ENCODE data around the gene MYBPC2. TPM values are rescaled to one million over a fixed set of nuclear protein-coding genes. Genes with fewer than 3 reads are reported as not detected.

MYBPC2 gene
- total RNA-seq, 4 donors from 2014 or later, result 0.29 TPM; not detected in 3

DNA sequence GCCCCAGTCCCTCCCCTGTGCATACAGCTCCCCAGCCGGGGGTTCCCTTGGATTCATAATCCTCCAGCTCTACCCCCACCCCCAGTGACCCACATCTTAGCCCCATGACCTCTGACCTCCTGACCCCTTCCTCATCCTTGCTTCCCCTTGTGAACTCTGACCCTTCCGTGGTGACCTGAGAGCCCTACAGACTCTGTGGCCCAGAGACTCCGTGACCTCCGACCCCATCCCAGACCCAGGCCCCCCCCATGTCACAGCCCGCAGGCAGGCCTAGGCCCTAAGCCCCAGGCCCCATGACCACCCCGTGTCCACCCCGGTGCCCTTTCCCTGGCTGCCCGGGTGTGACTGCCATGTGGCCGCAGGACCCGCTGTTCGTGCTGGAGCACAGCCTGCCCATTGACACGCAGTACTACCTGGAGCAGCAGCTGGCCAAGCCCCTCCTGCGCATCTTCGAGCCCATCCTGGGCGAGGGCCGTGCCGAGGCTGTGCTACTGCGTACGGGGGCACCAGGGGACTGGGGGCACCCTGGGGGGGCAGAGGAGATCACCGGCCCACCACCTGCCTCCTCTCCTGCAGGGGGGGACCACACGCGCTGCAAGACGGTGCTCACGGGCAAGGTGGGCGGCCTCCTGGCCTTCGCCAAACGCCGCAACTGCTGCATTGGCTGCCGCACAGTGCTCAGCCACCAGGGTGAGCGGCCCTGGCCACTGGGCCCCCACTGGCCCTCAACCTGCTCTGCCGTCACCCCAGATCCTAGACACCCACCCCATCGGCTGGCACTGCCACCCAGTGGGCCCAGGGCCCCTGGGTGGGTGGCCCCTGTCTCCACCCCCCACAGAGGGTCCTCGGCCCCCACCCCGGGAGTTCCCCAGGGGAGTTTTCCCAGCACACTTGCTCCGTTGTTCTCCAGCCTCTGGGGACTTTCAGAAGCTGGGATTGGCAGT, 16.4 kb upstream of the MYBPC2 start:
- H3K4me1 ChIP-seq, result peaks cover 11% of the 10 kb centered on the region
- no peak overlapping the region for H3K4me3 ChIP-seq
- TF ChIP-seq POLR2AphosphoS5 (IDR thresholded peaks at IDR 0.05), result no peak
- TF ChIP-seq POLR2A (IDR thresholded peaks at IDR 0.05), result no peak
- TF ChIP-seq EP300 (IDR thresholded peaks at IDR 0.05), result no peak
- TF ChIP-seq, protein P1, sequence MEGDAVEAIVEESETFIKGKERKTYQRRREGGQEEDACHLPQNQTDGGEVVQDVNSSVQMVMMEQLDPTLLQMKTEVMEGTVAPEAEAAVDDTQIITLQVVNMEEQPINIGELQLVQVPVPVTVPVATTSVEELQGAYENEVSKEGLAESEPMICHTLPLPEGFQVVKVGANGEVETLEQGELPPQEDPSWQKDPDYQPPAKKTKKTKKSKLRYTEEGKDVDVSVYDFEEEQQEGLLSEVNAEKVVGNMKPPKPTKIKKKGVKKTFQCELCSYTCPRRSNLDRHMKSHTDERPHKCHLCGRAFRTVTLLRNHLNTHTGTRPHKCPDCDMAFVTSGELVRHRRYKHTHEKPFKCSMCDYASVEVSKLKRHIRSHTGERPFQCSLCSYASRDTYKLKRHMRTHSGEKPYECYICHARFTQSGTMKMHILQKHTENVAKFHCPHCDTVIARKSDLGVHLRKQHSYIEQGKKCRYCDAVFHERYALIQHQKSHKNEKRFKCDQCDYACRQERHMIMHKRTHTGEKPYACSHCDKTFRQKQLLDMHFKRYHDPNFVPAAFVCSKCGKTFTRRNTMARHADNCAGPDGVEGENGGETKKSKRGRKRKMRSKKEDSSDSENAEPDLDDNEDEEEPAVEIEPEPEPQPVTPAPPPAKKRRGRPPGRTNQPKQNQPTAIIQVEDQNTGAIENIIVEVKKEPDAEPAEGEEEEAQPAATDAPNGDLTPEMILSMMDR (IDR thresholded peaks at IDR 0.05), result no peak
- WGBS, result 91% methylated on average over 11 of the region's 35 CpGs
- peaks cover 46% of the 10 kb centered on the region for H3K27me3 ChIP-seq
- no peaks in the 10 kb centered on the region for H3K36me3 ChIP-seq
- no peaks in the 10 kb centered on the region for H3K9me3 ChIP-seq
- H3K27ac ChIP-seq, result no peak overlapping the region
- no peak for DNase-seq (ENCODE audit: low spot score in 2 of 2)

DNA sequence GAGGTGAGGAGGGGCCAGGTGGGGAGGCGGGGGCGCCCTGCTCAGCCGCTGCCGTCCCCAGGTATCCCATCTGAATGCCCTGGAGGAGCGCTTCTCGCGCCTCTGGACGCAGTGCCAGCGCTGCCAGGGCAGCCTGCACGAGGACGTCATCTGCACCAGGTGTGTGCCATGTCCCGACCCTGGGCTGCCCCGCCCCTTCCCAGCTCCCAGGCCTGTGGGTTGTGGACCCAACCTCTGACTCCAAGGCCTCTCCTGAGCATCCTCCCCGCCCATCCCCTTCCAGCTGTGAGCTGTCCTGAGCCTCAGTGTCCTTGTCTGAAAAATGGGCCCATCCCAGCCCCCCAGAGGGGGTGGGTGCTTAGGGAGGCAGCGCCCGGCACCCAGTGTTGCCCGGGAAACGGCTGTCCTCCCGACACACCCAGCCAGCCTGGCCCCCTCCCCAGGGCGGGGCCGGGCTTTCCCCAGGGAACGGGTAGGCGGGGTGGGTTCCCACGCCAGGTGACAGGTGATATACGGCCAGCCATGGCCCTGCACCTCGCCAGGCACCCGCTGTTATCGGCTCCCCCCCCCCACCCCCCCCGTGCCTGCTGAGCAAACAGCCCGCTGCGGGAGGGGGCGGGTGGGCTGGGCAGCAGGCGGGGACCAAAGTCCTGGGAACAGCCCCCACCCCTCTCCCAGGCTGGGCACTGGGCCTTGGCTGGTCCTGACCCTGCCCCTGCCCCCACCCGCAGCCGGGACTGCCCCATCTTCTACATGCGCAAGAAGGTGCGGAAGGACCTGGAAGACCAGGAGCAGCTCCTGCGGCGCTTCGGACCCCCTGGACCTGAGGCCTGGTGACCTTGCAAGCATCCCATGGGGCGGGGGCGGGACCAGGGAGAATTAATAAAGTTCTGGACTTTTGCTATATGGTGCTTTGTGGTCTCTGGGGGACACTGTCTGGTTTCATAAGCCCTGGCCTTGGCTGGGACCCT, 15.3 kb upstream of the MYBPC2 start:
- H3K27ac ChIP-seq, result no peak overlapping the region
- 51% methylated on average over 12 of the region's 42 CpGs for WGBS
- H3K4me1 ChIP-seq, result peaks cover 11% of the 10 kb centered on the region
- no peak for DNase-seq (ENCODE audit: low spot score in 2 of 2)
- no peaks in the 10 kb centered on the region for H3K9me3 ChIP-seq
- no peak overlapping the region for H3K4me3 ChIP-seq
- TF ChIP-seq POLR2AphosphoS5 (IDR thresholded peaks at IDR 0.05), result no peak
- TF ChIP-seq, protein P1 (IDR thresholded peaks at IDR 0.05), result no peak
- TF ChIP-seq POLR2A (IDR thresholded peaks at IDR 0.05), result no peak
- TF ChIP-seq EP300 (IDR thresholded peaks at IDR 0.05), result no peak
- peaks cover 57% of the 10 kb centered on the region for H3K27me3 ChIP-seq
- no peaks in the 10 kb centered on the region for H3K36me3 ChIP-seq

DNA sequence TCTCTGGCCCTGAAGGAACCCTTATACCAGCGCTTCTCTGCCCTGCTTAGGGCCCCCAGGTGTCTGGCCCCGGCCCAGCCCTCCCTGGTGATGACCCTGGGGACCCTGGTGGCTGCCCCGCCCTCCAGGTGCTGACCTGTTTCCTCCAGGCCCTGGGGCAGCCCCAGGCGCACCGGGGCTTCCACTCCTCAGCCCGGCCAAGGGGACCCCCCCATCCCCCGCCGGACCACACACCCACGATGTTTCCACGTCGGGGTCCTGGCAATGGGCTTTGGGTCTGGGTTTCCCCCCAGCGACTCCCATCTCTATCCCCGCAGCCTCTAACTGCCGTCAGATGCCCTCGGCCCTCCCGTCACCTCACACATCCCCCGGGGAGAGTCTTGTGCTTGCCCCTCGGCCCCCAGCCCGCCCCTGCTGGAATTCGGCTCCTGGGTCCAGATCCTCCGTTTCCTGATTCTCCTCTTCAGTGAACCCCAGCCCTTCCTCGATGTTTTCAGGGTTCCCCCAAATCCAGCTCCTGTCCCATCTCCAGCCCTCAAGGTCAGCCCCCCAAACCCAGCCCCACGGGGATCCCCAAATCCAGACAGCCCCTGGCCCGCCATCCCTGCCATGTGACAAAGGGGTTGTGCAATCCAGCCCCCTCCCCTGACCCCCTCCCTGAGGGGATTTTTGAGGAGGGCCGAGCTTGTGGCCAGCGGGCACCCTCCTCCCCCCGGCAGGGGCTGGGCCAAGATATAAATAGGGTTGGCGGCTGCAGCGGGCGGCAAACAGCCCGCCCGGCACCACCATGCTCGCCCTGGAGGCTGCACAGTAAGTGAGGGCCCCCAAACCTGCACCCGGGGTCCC, 14.3 kb upstream of the MYBPC2 start, which contains the start of gene SPIB:
SPIB (plus strand) TSS at position 763 of the 846 bp plus-strand sequence; CDS start at position 788, 25 bp downstream.
- Histone ChIP-seq H3K9me3 (no peaks in the 10 kb centered on the region), H3K36me3 (no peaks in the 10 kb centered on the region), H3K4me3 (no peak within 1 kb of the TSS), H3K4me1 (peaks cover 11% of the 10 kb centered on the region), H3K27ac (no peak within 1 kb of the TSS), H3K27me3 (peaks cover 63% of the 10 kb centered on the region)
- WGBS, result 27% methylated on average over 16 of the region's 34 CpGs
- DNase-seq (ENCODE audit: low spot score in 2 of 2), result no peak
- TF ChIP-seq POLR2A (IDR thresholded peaks at IDR 0.05) (no peak), POLR2AphosphoS5 (IDR thresholded peaks at IDR 0.05) (no peak), EP300 (IDR thresholded peaks at IDR 0.05) (no peak)
- TF ChIP-seq, protein P1 (IDR thresholded peaks at IDR 0.05), result no peak

- Histone ChIP-seq H3K27me3 (peaks cover 63% of the 10 kb centered on the region), H3K4me3 (no peak overlapping the region)
- 11% methylated on average over 14 of the region's 14 CpGs for WGBS
These were observed 13.6 kb upstream of the MYBPC2 start for GRCh38 chr19:50419022-50419579.

More at GRCh38 chr19:50419022-50419579, 13.6 kb upstream of the MYBPC2 start:
- Histone ChIP-seq H3K36me3 (no peaks in the 10 kb centered on the region), H3K9me3 (no peaks in the 10 kb centered on the region), H3K4me1 (peaks cover 11% of the 10 kb centered on the region), H3K27ac (no peak overlapping the region)
- DNase-seq (ENCODE audit: low spot score in 2 of 2), result no peak
- no peak for TF ChIP-seq POLR2A (IDR thresholded peaks at IDR 0.05)
- TF ChIP-seq POLR2AphosphoS5 (IDR thresholded peaks at IDR 0.05), result no peak
- TF ChIP-seq EP300 (IDR thresholded peaks at IDR 0.05), result no peak
- TF ChIP-seq, protein P1 (IDR thresholded peaks at IDR 0.05), result no peak

All from suprapubic skin (tissue), 4 donors.